ENCODE measurements around the gene ZSCAN5B.

- TF ChIP-seq, protein P1, sequence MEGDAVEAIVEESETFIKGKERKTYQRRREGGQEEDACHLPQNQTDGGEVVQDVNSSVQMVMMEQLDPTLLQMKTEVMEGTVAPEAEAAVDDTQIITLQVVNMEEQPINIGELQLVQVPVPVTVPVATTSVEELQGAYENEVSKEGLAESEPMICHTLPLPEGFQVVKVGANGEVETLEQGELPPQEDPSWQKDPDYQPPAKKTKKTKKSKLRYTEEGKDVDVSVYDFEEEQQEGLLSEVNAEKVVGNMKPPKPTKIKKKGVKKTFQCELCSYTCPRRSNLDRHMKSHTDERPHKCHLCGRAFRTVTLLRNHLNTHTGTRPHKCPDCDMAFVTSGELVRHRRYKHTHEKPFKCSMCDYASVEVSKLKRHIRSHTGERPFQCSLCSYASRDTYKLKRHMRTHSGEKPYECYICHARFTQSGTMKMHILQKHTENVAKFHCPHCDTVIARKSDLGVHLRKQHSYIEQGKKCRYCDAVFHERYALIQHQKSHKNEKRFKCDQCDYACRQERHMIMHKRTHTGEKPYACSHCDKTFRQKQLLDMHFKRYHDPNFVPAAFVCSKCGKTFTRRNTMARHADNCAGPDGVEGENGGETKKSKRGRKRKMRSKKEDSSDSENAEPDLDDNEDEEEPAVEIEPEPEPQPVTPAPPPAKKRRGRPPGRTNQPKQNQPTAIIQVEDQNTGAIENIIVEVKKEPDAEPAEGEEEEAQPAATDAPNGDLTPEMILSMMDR (CRISPR knock-in tag; IDR thresholded peaks at IDR 0.05): no peak
- TF ChIP-seq, protein P2, sequence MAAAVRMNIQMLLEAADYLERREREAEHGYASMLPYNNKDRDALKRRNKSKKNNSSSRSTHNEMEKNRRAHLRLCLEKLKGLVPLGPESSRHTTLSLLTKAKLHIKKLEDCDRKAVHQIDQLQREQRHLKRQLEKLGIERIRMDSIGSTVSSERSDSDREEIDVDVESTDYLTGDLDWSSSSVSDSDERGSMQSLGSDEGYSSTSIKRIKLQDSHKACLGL (CRISPR knock-in tag; IDR thresholded peaks at IDR 0.05): no peak
- no peak for TF ChIP-seq SOX6 (IDR thresholded peaks at IDR 0.05)
- no peak for TF ChIP-seq SOX6 (CRISPR knock-in tag; IDR thresholded peaks at IDR 0.05)
- TF ChIP-seq HDAC6 (IDR thresholded peaks at IDR 0.05; ENCODE audit: low read depth, low read length): no peak
Observed at GRCh38 chr19:56161534-56161933, 36.0 kb downstream of the ZSCAN5B start.
